HG03520 (cell line): ENCODE data around the gene SHANK2.
"Not testable (repeated sequence)": the region's sequence is repeated elsewhere in the genome, so short reads cannot be mapped to it uniquely, and the experiment has no call there.

Experiments used
- ATAC-seq: cut with Tn5 transposase; IDR thresholded peaks from one replicate; pipeline ENCODE4 v1.9.1; 2021; ENCODE audit warnings: mild to moderate bottlenecking, moderate library complexity; ENCODE audit not compliant: unreplicated experiment

Gene SHANK2

DNA sequence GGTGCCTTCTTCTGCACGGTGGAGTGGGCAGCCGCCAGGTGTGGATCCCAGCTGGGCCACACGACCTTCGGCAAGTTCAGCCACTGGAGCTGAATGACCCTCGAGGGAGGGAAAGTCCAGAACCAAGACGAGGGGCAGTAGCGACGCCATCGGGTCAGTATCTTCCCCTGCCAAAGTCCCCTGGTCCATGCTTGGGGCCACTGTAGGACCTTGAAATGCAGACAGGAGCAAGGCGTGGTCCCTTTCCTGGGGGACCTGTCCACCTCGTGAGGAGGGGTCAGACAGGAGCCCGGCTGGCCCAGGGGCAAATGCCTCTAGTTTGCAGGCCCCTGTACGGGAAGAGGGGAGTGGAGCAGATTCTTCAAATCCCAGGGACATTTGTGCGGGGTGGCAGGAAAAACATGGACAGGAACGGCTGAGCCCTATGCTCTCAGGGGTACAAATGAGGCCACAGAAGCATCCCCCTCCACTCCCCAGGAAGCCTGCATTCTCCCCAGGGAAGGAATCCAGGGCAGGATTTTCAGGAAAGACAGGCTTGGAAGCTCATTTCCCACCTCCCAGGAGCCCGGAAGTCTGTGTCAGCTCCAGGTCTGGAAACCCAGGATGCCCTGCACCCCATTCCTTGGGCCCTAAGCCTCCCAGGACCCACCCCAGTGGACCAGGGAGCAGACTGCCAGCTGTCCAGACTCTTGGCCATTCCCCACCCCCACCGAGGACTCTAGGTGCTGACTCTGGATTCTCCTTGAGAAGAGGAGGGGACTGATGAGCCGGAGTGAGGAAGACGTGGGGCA, 6.6 kb downstream of the SHANK2 start:
- no peak for ATAC-seq

GRCh38 chr11:71244116-71244810, 8.1 kb downstream of the SHANK2 start:
- no peak for ATAC-seq

GRCh38 chr11:71242391-71242790, 10.0 kb downstream of the SHANK2 start:
- ATAC-seq: no peak

- no peak for ATAC-seq
Measured at GRCh38 chr11:71241721-71242259, 10.6 kb downstream of the SHANK2 start.

- ATAC-seq: no peak
Measured at GRCh38 chr11:71240865-71241691, 11.3 kb downstream of the SHANK2 start.

- no peak for ATAC-seq
Measured at GRCh38 chr11:71240061-71240690, 12.2 kb downstream of the SHANK2 start.

GRCh38 chr11:71239581-71239980, 12.8 kb downstream of the SHANK2 start:
- no peak for ATAC-seq

DNA sequence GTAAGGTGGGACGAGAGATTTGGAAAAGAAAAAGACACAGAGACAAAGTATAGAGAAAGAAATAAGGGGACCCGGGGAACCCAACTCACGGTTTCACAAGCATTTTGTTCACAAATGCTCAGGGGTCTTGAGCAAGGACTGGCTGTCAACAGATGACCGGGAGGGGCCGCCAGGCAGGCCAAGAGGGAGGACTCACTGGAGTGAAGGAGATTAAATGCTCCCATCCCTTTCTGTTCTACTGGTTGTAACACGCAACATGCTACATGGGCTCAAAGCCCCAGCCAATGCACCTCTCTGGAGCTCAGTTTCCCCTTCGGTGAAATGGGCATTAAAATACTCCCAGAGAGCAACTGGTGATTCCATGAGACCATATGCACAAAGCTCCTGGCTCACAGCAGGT, 13.4 kb downstream of the SHANK2 start:
- ATAC-seq: no peak

- ATAC-seq: no peak
Measured at GRCh38 chr11:71238285-71238875, 14.0 kb downstream of the SHANK2 start.

DNA sequence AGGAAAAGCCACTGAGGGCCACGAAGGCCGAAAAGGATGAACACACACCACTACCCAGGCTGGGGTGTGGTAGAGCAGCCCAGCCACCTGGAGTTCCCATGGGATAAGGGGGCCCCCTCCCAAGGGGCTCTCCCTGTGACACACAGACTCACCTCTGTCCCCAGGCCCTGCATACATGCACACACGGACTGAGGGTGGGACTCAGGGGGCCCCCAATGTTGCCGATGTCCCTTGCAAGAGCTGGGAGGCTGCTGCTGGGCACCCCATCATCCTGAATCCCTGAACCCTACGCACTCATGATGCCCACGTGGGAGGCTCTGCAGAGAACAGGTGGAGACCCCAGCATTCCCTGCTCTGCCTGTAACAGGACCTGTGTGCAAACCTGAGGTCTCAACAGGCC, 14.5 kb downstream of the SHANK2 start:
- no peak for ATAC-seq

DNA sequence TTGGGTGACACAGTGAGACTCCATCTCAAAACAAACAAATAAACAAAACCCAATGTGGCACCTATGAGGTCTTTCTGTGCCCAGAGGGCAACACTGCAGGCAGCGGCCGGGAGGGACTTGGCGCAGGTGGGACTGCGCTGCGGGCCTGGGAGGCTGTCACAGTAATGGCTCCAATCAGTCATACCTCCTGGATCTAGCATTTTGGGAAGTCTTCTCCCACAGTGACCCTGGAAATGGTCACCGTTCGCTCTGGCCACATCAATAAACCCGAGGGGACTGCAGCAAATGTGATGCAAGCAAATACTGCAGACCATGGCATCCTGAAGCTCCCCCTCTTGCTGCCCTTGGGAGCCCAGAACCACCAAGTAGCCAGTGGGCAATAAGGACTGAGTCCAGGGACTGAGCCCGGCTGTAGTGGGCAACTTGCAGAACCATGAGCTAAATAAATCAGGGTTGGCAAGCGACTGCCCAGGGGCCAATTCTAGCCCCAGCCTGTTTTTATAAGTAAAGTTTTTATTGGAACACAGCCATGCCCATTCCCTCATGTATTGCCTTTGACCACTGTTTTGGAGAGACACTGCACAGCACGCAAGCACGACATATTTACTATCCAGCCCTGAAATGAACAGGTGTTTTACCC, 15.4 kb downstream of the SHANK2 start:
- no peak for ATAC-seq

DNA sequence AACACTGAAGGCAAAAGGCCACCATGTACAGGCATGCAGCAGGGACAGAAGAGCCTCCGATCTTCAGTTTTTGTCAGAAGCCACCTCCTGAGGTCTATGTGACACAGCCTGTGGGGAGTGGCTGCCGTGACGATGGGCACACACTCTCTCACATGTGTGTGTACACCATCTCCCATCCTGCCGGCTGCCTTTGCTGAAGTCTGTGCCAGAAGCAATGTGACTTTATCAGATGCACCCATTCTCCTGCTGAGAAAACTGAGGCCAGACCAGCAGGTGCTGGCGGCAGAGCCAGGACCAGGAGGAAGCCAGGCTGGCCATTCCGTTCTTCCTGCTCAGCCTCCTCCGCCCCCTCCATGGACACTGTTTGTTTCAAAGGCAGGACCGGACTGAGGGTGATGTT, 16.7 kb downstream of the SHANK2 start:
- no peak for ATAC-seq

- ATAC-seq: not testable (repeated sequence)
Measured at GRCh38 chr11:71233896-71234852, 18.2 kb downstream of the SHANK2 start.

GRCh38 chr11:71232364-71232763, 20.0 kb downstream of the SHANK2 start:
- no peak for ATAC-seq

DNA sequence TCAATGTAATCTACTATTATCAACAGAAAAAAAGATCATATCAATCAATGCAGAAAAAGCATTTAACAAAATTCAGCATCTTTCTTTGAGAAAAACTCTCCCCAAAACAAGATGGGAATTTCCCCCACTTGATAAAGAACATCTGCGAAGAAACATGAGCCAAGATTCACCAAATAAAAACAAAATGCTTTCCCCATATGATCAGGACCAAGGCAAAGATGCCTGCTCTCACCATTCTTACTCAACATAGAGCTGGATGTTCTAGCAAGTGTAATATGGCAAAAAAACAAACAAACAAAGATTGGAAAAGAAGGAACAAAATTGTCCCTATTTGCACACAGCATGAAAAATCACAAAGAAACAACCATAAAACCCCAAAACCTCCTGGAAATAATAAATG, 23.4 kb downstream of the SHANK2 start:
- ATAC-seq: no peak

- ATAC-seq: no peak
Measured at GRCh38 chr11:71227058-71227659, 25.2 kb downstream of the SHANK2 start.

DNA sequence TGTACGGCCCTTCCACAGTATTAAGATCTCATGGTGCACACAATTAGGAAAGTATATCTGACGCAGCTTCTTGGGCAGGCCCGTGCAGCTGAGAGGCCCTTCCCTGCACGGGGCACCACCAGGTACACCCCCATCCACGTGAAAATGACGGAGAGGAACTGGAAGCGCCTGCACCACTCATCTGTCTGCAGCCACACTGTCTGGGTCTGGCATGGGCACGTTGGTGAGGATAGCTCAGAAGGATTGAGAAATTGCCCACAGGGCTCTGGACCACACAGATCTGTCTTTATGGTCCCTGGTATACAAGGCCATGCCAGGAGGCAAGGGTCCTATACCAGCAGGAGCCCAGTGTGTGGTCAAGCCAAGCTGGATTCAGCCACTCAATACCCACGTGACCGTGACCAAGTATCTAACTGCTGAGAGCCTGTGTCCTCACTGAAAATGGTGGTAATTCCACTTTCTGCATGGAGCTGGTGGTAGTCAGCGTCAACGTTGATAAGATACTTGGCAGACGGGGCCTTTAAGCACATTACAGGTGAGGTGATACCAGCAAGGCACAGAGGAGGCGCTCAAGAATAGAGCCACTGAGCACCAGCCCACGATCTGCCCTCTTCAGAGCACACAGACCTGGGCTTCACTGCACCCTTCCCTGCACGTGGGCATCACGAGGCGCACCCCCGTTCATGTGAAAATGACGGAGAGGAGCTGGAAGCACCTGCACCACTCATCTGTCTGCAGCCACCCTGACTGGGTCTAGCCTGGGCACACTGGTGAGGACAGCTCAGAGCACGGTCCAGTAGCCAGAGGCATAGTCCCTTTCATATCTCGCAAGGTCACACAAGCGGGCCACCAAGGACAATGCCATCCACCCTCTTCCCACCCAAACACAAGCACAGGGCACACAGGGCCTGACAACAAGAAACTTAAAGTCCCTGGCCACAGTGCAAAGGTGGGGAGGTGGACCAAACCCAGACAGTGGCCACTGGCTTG, 28.4 kb downstream of the SHANK2 start:
- no peak for ATAC-seq
